NOMO-1 treated with dmso at 0.1 percent for 144 hours (cell line): ENCODE measurements around the gene NPAS2.

Experiments used
- DNase-seq: peaks from one replicate; lab custom pipeline; 2025; ENCODE audit not compliant: unreplicated experiment; lab: John Stamatoyannopoulos, UW

The NPAS2 gene

DNA sequence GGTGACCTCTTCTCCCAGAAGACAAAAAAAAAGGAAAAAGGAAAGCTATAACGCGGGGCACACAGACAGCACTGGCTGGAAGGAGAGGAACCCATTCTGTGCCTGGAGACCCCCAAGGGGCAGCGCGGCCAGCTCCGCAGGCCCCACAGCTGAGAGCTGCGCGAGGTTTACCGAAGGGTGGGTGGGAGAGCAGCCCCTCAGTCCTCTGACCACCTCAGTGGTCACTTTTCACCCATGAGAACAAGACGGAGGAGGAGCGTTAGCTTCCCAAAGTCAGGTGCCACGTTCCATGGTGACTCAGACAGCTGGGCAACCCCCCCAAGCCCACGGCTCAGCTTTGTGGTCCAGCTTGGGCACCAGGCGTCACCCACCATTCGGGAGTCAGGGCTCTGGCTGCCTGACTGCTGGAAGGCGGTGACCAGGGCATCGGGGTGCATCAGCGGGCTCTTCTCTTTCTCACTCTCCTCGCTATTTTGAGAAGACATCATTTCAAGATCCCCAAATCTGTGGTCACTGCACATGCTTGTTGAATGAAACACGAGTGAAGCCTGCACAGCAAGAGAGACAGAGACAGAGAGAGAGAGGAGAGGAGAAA is 217.3 kb downstream of the NPAS2 start:
- no peak for DNase-seq

DNA sequence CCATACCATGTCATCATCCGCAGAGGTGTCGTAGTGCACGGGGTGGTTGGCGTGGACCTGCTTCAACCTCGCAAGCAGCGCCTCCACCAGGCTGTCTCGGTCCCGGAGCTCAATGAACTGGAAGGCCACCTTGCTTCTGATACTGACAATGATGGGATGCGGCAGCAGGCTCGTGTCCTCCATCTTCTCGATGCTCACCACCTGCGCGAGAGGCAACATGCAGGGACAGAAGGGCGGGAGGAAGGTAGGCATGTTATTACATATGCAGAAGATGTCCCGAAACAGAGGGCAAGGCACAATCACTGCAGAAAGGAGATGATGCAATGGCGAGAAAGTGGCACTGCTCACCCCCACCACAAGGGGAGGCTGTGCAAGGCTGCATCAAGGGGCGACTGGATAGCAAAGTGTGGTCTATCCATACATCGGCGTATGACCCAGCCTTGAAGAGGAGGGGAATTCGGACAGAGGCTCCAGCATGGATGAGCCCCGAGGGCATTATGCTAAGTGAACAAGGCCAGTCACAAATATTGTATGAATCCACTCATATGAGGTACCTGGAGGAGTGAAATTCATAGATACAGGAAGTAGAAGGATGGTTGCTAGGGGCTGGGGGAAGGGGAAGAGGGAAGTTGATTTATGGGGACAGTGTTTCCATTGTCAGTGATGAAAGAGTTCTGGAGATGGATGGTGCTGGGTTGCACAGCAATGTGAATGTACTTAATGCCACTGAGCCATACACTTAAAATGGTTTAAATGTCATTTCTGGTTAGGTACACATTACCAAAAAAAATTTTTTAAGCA is 218.7 kb downstream of the NPAS2 start:
- DNase-seq = peak; percentile 88

DNA sequence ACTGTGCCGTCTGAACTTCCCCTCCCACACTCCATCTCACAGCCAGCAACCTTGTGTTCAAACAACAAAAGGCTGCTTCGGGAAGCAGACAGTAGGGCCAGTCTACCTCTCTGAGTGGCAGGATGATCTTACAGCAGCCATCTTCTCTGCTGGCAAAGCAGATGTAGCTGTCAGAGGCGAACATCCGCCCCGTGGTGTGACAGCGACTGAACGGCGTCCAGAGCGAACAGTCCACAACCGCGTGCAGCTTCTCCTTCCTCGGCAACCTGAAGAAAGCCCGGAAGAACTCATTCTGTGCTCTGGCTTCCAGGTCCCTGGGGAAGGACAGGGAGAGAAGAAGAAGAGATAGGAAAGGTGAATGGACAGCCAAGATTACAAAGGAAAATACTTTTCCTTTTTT is 220.1 kb downstream of the NPAS2 start:
- no peak for DNase-seq

DNA sequence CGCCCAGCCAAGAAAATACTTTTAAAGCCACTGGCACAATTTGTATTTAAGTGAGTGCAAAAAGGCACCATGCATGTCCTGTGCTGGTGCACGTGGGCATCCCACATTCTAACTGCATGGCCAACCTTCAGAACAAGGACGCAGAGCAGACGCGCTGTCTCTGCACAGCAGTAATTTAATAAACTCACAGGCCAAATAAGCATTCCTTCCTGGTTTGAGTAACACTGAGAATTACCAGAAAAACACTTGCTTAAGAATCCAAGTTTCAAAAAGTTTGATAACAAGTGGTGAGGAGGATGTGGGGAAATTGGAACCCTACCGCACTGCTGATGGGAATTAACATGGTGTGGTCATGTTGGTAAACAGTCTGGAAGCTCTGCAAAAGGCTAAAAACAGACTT is 220.8 kb downstream of the NPAS2 start:
- no peak for DNase-seq

DNA sequence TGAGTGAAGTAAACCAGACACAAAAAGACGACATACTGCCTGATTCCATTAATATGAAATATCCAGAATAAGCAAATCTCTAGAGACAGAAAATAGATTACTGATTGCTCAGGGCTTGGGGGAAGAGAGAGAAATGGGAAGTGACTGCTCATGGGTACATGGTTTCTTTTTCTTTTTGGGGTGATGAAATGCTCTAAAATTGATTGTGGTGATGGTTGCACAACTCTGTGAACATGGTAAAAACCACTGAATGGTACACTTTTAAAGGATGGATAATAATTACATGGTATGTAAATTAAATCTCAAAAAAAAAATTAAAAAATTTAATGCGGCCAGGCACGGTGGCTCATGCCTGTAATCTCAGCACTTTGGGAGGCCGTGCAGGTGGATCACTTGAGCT is 221.5 kb downstream of the NPAS2 start:
- peak; percentile 78 for DNase-seq

DNA sequence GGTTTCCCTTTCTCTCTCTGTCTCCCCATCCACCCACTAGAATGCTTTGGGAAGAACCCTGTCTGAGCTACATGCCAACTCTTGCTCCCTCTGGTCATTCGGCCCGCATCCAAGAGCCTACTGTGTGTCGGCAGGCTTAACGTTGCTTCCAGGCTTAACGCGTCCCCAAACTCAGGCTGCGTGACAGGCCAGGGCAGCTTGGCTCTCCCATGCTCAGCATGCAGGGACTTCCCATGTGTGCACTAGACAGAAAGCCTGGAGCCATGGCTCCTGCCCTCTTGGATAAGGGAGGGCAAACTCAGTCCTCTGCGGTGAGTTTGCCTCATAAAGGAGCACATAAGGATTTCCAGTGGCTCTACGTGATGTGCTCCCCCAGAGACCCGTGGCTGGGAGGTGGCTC is 225.4 kb downstream of the NPAS2 start:
- DNase-seq = no peak
